ENCODE data around the gene SLC6A18. TPM values are rescaled to one million over a fixed set of nuclear protein-coding genes. Genes with fewer than 3 reads are reported as not detected.
"Not testable (repeated sequence)": the region's sequence is repeated elsewhere in the genome, so short reads cannot be mapped to it uniquely, and the experiment has no call there.

SLC6A18 gene
- total and polyA plus RNA-seq, 2 donors (not counting 1 experiment from before 2014, with no cell fraction given), result not detected

DNA sequence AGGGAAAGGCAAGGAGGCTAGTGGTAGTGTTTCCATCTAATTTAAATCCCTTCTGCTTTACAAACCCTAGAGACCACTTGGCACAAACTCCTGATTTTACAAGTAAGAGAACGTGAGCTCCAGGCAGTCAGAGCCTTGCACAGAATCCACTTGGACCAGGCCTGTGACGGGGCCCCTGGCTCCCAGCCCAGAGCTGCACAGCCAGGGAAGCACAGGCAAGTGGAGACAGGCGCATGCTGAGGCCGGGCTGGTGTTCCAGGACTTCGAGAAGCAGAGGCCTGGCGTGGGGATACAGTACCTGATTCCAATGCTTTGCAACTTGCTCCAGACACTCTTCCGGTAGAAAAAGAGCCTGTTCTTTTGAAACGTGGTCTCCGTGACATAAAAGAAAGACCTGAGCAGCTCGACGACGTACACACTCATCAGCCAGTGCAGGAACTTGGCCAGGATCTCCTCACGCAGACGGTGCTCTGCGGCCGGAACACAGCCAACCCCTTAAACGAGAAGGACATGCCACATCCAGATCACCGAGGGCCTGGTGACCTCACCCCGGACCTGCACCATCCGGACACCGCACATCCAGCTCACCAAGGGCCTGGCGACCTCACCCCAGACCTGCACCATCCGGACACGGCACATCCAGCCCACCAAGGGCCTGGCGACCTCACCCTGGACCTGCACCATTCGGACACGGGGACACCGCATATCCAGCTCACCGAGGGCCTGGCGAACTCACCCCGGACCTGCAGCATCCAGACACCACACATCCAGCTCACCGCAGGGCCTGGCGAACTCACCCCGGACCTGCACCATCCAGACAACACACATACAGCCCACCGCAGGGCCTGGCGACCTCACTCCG is 57.2 kb downstream of the SLC6A18 start:
- Histone ChIP-seq H3K4me2 (ENCODE audit: extremely low read depth, insufficient read depth, low read length) (no peak overlapping the region), H4K20me1 (ENCODE audit: control insufficient read depth, extremely low read depth, insufficient read depth, low read length) (no peaks in the 10 kb centered on the region), H3K9ac (ENCODE audit: insufficient read depth, low read length) (no peak overlapping the region), H3K79me2 (ENCODE audit: control insufficient read depth, insufficient read depth, low read length) (no peaks in the 10 kb centered on the region), H3K27me3 (ENCODE audit: control insufficient read depth, insufficient read depth, low read length) (no peaks in the 10 kb centered on the region), H2AFZ (ENCODE audit: low read length) (no peak overlapping the region), H3K4me1 (ENCODE audit: control insufficient read depth, extremely low read depth, insufficient read depth, low read length) (no peaks in the 10 kb centered on the region), H3K4me3 (replicated peaks in 1 of 4; ENCODE audit: control extremely low read depth in 1 of 4, insufficient read depth in 1 of 4, low read depth in 3 of 4, low read length in 4 of 4) (no peak overlapping the region), H3K36me3 (ENCODE audit: control insufficient read depth, insufficient read depth, low read length) (no peaks in the 10 kb centered on the region), H3K9me3 (ENCODE audit: control insufficient read depth, insufficient read depth, low read depth, low read length) (no peaks in the 10 kb centered on the region), H3K27ac (ENCODE audit: insufficient read depth, low read length) (no peak overlapping the region)
- TF ChIP-seq, protein P1, sequence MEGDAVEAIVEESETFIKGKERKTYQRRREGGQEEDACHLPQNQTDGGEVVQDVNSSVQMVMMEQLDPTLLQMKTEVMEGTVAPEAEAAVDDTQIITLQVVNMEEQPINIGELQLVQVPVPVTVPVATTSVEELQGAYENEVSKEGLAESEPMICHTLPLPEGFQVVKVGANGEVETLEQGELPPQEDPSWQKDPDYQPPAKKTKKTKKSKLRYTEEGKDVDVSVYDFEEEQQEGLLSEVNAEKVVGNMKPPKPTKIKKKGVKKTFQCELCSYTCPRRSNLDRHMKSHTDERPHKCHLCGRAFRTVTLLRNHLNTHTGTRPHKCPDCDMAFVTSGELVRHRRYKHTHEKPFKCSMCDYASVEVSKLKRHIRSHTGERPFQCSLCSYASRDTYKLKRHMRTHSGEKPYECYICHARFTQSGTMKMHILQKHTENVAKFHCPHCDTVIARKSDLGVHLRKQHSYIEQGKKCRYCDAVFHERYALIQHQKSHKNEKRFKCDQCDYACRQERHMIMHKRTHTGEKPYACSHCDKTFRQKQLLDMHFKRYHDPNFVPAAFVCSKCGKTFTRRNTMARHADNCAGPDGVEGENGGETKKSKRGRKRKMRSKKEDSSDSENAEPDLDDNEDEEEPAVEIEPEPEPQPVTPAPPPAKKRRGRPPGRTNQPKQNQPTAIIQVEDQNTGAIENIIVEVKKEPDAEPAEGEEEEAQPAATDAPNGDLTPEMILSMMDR (conservative IDR thresholded peaks at IDR 0.05 in 1 of 2, IDR thresholded peaks at IDR 0.05 in 1 of 2; ENCODE audit: low read depth in 1 of 2, low read length in 2 of 2), result no peak
- DNase-seq (ENCODE audit: low read depth in 2 of 2), result no peak

DNA sequence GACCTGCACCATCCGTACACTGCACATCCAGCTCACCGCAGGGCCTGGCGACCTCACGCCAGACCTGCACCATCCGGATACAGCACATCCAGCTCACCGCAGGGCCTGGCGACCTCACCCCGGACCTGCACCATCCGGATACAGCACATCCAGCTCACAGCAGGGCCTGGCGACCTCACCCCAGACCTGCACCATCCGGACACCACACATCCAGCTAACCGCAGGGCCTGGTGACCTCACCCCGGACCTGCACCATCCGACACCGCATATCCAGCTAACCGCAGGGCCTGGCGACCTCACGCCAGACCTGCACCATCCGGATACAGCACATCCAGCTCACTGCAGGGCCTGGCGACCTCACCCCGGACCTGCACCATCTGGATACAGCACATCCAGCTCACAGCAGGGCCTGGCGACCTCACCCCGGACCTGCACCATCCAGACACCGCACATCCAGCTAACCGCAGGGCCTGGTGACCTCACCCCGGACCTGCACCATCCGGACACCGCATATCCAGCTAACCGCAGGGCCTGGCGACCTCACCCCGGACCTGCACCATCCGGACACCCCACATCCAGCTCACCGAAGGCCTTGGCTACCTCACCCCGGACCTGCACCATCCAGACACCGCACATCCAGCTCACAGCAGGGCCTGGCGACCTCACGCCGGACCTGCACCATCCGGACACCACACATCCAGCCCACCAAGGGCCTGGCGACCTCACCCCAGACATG is 58.0 kb downstream of the SLC6A18 start:
- not testable (repeated sequence) for H3K4me2 ChIP-seq (ENCODE audit: extremely low read depth, insufficient read depth, low read length); H3K4me1 ChIP-seq (ENCODE audit: control insufficient read depth, extremely low read depth, insufficient read depth, low read length); H3K9me3 ChIP-seq (ENCODE audit: control insufficient read depth, insufficient read depth, low read depth, low read length); H3K27me3 ChIP-seq (ENCODE audit: control insufficient read depth, insufficient read depth, low read length); H4K20me1 ChIP-seq (ENCODE audit: control insufficient read depth, extremely low read depth, insufficient read depth, low read length); H3K4me3 ChIP-seq (replicated peaks in 1 of 4; ENCODE audit: control extremely low read depth in 1 of 4, insufficient read depth in 1 of 4, low read depth in 3 of 4, low read length in 4 of 4); H3K27ac ChIP-seq (ENCODE audit: insufficient read depth, low read length); H3K9ac ChIP-seq (ENCODE audit: insufficient read depth, low read length); H3K36me3 ChIP-seq (ENCODE audit: control insufficient read depth, insufficient read depth, low read length); DNase-seq (ENCODE audit: low read depth in 2 of 2); H2AFZ ChIP-seq (ENCODE audit: low read length); H3K79me2 ChIP-seq (ENCODE audit: control insufficient read depth, insufficient read depth, low read length)

DNA sequence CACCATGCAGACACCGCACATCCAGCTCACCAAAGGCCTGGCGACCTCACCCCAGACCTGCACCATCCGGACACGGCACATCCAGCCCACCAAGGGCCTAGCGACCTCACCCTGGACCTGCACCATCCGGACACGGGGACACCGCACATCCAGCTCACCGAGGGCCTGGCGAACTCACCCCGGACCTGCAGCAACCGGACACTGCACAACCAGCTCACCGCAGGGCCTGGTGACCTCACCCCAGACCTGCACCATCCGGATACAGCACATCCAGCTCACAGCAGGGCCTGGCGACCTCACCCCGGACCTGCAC is 58.5 kb downstream of the SLC6A18 start:
- not testable (repeated sequence) for H3K27me3 ChIP-seq (ENCODE audit: control insufficient read depth, insufficient read depth, low read length); H3K36me3 ChIP-seq (ENCODE audit: control insufficient read depth, insufficient read depth, low read length); H3K9me3 ChIP-seq (ENCODE audit: control insufficient read depth, insufficient read depth, low read depth, low read length); H3K9ac ChIP-seq (ENCODE audit: insufficient read depth, low read length); H2AFZ ChIP-seq (ENCODE audit: low read length); H4K20me1 ChIP-seq (ENCODE audit: control insufficient read depth, extremely low read depth, insufficient read depth, low read length); H3K4me1 ChIP-seq (ENCODE audit: control insufficient read depth, extremely low read depth, insufficient read depth, low read length); H3K4me3 ChIP-seq (replicated peaks in 1 of 4; ENCODE audit: control extremely low read depth in 1 of 4, insufficient read depth in 1 of 4, low read depth in 3 of 4, low read length in 4 of 4); H3K4me2 ChIP-seq (ENCODE audit: extremely low read depth, insufficient read depth, low read length); H3K27ac ChIP-seq (ENCODE audit: insufficient read depth, low read length); H3K79me2 ChIP-seq (ENCODE audit: control insufficient read depth, insufficient read depth, low read length); DNase-seq (ENCODE audit: low read depth in 2 of 2)

DNA sequence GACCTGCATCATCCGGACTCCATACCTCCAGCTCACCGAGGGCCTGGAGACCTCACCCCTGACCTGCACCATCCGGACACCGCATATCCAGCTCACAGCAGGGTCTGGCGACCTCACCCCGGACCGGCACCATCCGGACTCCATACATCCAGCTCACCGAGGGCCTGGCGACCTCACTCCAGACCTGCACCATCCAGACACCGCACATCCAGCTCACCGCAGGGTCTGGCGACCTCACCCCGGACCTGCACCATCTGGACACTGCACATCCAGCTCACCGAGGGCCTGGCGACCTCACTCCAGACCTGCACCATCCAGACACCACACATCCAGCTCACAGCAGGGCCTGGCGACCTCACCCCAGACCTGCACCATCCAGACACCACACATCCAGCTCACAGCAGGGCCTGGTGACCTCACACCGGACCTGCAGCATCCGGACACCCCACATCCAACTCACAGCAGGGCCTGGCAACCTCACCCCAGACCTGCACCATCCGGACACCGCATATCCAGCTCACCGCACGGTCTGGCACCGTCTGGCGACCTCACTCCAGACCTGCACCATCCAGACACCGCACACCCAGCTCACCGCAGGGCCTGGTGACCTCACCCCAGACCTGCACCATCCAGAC is 59.3 kb downstream of the SLC6A18 start:
- not testable (repeated sequence) for H2AFZ ChIP-seq (ENCODE audit: low read length); H4K20me1 ChIP-seq (ENCODE audit: control insufficient read depth, extremely low read depth, insufficient read depth, low read length)

More for the DNA sequence above, 59.3 kb downstream of the SLC6A18 start:
- not testable (repeated sequence) for H3K79me2 ChIP-seq (ENCODE audit: control insufficient read depth, insufficient read depth, low read length); H3K27me3 ChIP-seq (ENCODE audit: control insufficient read depth, insufficient read depth, low read length); H3K9ac ChIP-seq (ENCODE audit: insufficient read depth, low read length); H3K36me3 ChIP-seq (ENCODE audit: control insufficient read depth, insufficient read depth, low read length); DNase-seq (ENCODE audit: low read depth in 2 of 2); H3K4me1 ChIP-seq (ENCODE audit: control insufficient read depth, extremely low read depth, insufficient read depth, low read length); H3K4me3 ChIP-seq (replicated peaks in 1 of 4; ENCODE audit: control extremely low read depth in 1 of 4, insufficient read depth in 1 of 4, low read depth in 3 of 4, low read length in 4 of 4); H3K27ac ChIP-seq (ENCODE audit: insufficient read depth, low read length); H3K9me3 ChIP-seq (ENCODE audit: control insufficient read depth, insufficient read depth, low read depth, low read length); H3K4me2 ChIP-seq (ENCODE audit: extremely low read depth, insufficient read depth, low read length)

Data from fibroblast of lung (primary cell).